Testis (tissue), 3 donors: ENCODE data around the gene DENND5B. TPM values are rescaled to one million over a fixed set of nuclear protein-coding genes. Genes with fewer than 3 reads are reported as not detected.

Experiments
- DNase-seq: peaks from one replicate; pipeline ENCODE4 v3.0.0-alpha.2; 2019
- H3K27ac ChIP-seq, 2 donors: fragments of 200-600 bp; sonication (generic); one replicate each; pipeline ENCODE4 v1.5.1; 2019
- H3K27me3 ChIP-seq: fragments of 200-600 bp; sonication (generic); one replicate; pipeline ENCODE4 v1.5.1; 2019
- H3K36me3 ChIP-seq: fragments of 200-600 bp; sonication (generic); one replicate; pipeline ENCODE4 v1.5.1; 2017; ENCODE audit warnings: low read depth; ENCODE audit errors: missing control alignments
- H3K4me1 ChIP-seq: fragments of 200-600 bp; sonication (generic); one replicate; pipeline ENCODE4 v1.5.1; 2019
- H3K4me3 ChIP-seq, 2 donors: fragments of 200-600 bp; sonication (generic); one replicate each; pipeline ENCODE4 v1.5.1; 2017 to 2019
- H3K9me3 ChIP-seq: fragments of 200-600 bp; sonication (generic); one replicate; pipeline ENCODE4 v1.5.1; 2017
- POLR2A ChIP-seq: fragments of 450-650 bp; IDR thresholded peaks from one replicate; pipeline ENCODE4 v1.6.1; 2017; ENCODE audit warnings: antibody characterized with exemption, mild to moderate bottlenecking, moderate library complexity
- WGBS, 2 donors: methylation state at CpG; one replicate each; pipeline ENCODE4 v1.1.5; 2018; 5-methylcytosine and 5-hydroxymethylcytosine counted together
- intact Hi-C: fragments of 100-400 bp; cut with DNase I; formaldehyde crosslinking; loops from one replicate; pipeline ENCODE4 v1.15.1; 2023; ENCODE audit warnings: low total_unique reads
- polyA plus RNA-seq: library from polyadenylated mRNA; stranded (reverse); fragments of 350-450 nt; fragmentation: Illumina TruSeq; extraction: RNeasy Lipid Tissue Mini Kit (QIAGEN cat#74804); gene quantifications from one replicate; pipeline ENCODE4 v1.2.3, GENCODE V29; 2014; ENCODE audit warnings: low read depth, low replicate concordance; ENCODE audit not compliant: insufficient read depth
- total RNA-seq, 2 donors: library from RNA; depleted of rRNA; stranded (reverse); fragments of >200 nt; gene quantifications; one replicate each; pipeline ENCODE4 v1.2.3, GENCODE V29; 2016
- TF ChIP-seq, protein P1 (sequence below), 3 experiments: fragments of 450-650 bp in 2 of 3; fragments of 200-600 bp in 1 of 3; sonication (generic) in 1 of 3; IDR thresholded peaks; one replicate each; pipeline ENCODE4 v1.5.1; 2016 to 2019; ENCODE audit warnings: antibody characterized with exemption in 3 of 3, mild to moderate bottlenecking in 2 of 3, moderate library complexity in 1 of 3

DENND5B gene
- total and polyA plus RNA-seq, 3 donors from 2014 or later, result 34.7 to 62.3 (median 60.4) TPM

DNA sequence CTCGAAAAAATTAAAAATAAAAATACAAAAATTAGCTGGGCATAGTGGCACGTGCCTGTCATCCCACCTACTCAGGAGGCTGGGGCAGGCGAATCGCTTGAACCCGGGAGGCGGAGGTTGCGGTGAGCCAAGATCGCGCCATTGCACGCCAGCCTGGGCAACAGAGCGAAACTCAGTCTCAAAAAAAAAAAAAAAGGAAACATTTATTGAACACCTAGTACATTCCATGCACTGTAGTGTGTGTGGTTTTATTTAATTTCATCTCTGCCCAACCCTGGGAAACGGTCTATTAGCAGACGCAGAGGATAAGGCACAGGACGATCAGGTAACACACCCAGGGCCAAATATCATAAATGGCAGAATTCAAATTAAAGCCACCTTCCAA lies 229.2 kb downstream of the DENND5B start:
- H3K9me3 ChIP-seq, result no peaks in the 10 kb centered on the region
- no peaks in the 10 kb centered on the region for H3K4me1 ChIP-seq
- WGBS, 2 donors, result 87 to 91% methylated on average over 14 of the region's 14 CpGs
- TF ChIP-seq, protein P1, sequence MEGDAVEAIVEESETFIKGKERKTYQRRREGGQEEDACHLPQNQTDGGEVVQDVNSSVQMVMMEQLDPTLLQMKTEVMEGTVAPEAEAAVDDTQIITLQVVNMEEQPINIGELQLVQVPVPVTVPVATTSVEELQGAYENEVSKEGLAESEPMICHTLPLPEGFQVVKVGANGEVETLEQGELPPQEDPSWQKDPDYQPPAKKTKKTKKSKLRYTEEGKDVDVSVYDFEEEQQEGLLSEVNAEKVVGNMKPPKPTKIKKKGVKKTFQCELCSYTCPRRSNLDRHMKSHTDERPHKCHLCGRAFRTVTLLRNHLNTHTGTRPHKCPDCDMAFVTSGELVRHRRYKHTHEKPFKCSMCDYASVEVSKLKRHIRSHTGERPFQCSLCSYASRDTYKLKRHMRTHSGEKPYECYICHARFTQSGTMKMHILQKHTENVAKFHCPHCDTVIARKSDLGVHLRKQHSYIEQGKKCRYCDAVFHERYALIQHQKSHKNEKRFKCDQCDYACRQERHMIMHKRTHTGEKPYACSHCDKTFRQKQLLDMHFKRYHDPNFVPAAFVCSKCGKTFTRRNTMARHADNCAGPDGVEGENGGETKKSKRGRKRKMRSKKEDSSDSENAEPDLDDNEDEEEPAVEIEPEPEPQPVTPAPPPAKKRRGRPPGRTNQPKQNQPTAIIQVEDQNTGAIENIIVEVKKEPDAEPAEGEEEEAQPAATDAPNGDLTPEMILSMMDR (IDR thresholded peaks at IDR 0.05), result no peak
- TF ChIP-seq POLR2A, result no peak
- no peak overlapping the region for H3K27ac ChIP-seq
- intact Hi-C loops, result no loop called here
- no peak overlapping the region for H3K4me3 ChIP-seq
- H3K27me3 ChIP-seq, result no peaks in the 10 kb centered on the region
- H3K36me3 ChIP-seq, result no peaks in the 10 kb centered on the region
- no peak for DNase-seq

DNA sequence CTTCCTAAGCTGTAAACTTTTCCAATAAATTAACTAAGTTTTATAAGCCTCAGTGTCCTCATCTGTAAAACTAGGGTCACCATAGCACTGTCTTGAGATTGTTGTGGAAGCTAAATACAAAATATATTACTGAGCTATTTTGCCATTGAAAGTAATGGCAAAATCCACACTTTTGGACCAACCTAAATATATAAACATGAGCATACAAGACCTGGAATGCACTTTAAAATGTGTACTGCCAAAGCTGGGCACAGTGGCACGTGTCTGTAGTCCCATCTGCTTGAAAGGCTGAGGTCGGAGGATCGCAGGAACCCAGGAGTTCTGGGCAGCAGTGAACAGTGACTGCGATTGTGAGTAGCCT lies 235.2 kb downstream of the DENND5B start:
- no peak overlapping the region for H3K4me3 ChIP-seq
- intact Hi-C loops, result no loop called here
- DNase-seq, result no peak
- H3K27ac ChIP-seq, result no peak overlapping the region
- 91 to 98% methylated on average over 3 to 4 of the region's 4 CpGs for WGBS, 2 donors
- no peaks in the 10 kb centered on the region for H3K27me3 ChIP-seq
- TF ChIP-seq, protein P1 (IDR thresholded peaks at IDR 0.05), result no peak
- TF ChIP-seq POLR2A, result no peak
- no peaks in the 10 kb centered on the region for H3K9me3 ChIP-seq
- H3K36me3 ChIP-seq, result no peaks in the 10 kb centered on the region
- no peaks in the 10 kb centered on the region for H3K4me1 ChIP-seq

DNA sequence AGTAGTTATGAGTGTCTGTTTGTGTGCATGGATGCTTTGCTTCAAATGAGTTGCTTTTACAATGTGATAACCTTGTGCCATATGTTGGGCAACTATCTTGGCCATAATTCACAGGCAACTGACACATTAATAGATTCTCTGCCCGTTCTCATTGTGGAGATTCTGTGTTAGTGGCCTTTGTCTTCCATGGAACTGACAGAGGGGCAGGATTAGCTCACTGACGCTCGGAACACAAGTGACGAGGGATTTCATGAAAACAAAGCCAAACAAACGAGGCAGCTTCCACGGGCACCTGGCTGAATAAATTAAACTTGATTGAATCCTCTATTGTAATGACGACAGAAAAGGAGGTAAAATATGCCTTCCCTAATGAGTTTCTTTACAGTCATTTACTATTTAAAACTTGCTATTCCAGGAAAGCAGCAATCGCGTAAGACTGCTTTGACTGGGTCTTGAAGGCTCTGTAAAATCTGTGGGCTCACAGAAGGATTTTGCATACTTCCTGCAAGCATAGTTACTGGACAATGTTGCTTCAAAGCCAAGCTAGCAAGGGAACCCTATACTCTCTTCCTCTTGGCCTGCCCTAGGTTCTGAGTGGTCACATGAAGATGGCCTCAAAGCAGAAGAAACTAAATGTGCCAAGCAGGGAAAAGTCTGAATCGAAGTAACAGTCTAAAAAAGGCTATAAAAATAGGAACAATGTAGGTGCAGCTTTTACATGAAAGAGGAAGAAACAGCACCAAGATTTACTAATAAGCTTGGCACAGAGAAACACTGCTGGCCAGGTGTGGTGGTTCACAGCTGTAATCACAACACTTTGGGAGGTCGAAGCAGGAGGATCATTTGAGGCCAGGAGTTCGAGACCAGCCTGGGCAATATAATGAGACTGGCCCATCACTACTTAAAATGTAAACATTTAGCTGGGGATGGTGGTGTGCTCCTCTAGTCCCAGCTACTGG lies 236.9 kb downstream of the DENND5B start:
- Histone ChIP-seq H3K27me3 (no peaks in the 10 kb centered on the region), H3K4me3 (no peak overlapping the region), H3K9me3 (no peaks in the 10 kb centered on the region), H3K36me3 (no peaks in the 10 kb centered on the region), H3K4me1 (no peaks in the 10 kb centered on the region), H3K27ac (no peak overlapping the region)
- intact Hi-C loops, result no loop called here
- 59 to 69% methylated on average over 12 of the region's 12 CpGs for WGBS, 2 donors
- no peak for DNase-seq
- TF ChIP-seq, protein P1 (IDR thresholded peaks at IDR 0.05), result no peak
- TF ChIP-seq POLR2A, result no peak

DNA sequence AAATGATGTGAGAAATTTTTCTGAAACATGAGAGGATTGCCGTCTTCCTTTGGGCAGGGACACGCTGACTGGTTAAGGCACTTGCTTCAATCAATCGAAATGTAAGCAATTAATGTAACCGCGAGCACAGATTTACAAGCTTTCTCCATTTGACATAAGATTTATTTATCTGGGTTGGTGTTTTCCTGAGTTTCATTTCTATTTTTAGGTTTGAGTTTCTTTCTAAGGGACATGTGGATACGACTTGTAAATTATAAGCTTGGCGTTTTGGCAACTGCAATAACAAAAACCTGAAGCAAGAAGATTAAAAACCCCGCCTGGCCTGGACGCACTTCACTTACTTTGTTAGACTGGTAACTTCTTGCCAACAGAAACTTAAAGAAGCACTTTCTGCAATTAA lies 244.7 kb downstream of the DENND5B start:
- no peaks in the 10 kb centered on the region for H3K9me3 ChIP-seq
- 60 to 64% methylated on average over 9 of the region's 9 CpGs for WGBS, 2 donors
- H3K4me1 ChIP-seq, result no peaks in the 10 kb centered on the region
- TF ChIP-seq, protein P1 (IDR thresholded peaks at IDR 0.05), result no peak
- no peak for TF ChIP-seq POLR2A
- no peaks in the 10 kb centered on the region for H3K27me3 ChIP-seq
- no peak for DNase-seq
- intact Hi-C loops, result no loop called here
- no peaks in the 10 kb centered on the region for H3K36me3 ChIP-seq
- no peak overlapping the region for H3K4me3 ChIP-seq
- H3K27ac ChIP-seq, result no peak overlapping the region

DNA sequence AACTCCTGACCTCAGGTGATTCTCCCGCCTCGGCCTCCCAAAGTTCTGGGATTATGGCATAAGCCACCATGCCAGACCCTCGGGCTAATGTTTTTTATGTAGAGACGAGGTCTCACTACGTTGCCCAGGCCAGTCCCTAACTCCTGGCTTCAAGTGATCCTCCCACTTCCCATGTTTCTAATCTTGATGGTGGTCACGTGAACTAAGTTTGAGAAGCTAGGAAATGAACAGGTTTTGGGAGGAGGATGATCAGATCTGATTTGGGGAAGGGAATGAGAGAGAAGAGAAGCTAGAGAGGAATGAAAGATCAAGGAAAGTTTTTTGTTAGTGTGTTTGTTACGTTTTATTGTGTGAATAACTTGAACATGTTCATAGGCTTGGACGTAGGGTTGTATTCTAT lies 247.8 kb downstream of the DENND5B start:
- Histone ChIP-seq H3K4me1 (no peaks in the 10 kb centered on the region), H3K4me3 (no peak overlapping the region), H3K27me3 (no peaks in the 10 kb centered on the region), H3K36me3 (no peaks in the 10 kb centered on the region), H3K9me3 (no peaks in the 10 kb centered on the region), H3K27ac (no peak overlapping the region)
- DNase-seq, result no peak
- 83 to 87% methylated on average over 8 of the region's 8 CpGs for WGBS, 2 donors
- TF ChIP-seq, protein P1 (IDR thresholded peaks at IDR 0.05), result no peak
- TF ChIP-seq POLR2A, result no peak
- intact Hi-C loops, result no loop called here
